ENCODE results near the gene MRPL37. TPM values are rescaled to one million over a fixed set of nuclear protein-coding genes. Genes with fewer than 3 reads are reported as not detected.

Gene MRPL37
- total RNA-seq, 3 donors from 2014 or later: 172 to 194 (median 185) TPM

GRCh38 chr1:54220004-54220811 lies 20.2 kb downstream of the MRPL37 start:
- H3K9me3 Mint-ChIP-seq: no peaks in the 10 kb centered on the region
- no peak overlapping the region for H3K4me3 Mint-ChIP-seq
- H3K27me3 Mint-ChIP-seq (ENCODE audit: low read depth): no peaks in the 10 kb centered on the region
- H3K36me3 Mint-ChIP-seq (ENCODE audit: insufficient read depth): peaks cover 40% of the 10 kb centered on the region
- H3K4me1 Mint-ChIP-seq (ENCODE audit: low read depth): no peaks in the 10 kb centered on the region
- ATAC-seq (no peak), DNase-seq (no peak)

GRCh38 chr1:54221113-54221834 lies 21.3 kb downstream of the MRPL37 start:
- peaks cover 31% of the 10 kb centered on the region for H3K36me3 Mint-ChIP-seq (ENCODE audit: insufficient read depth)
- no peak for ATAC-seq
- H3K4me1 Mint-ChIP-seq (ENCODE audit: low read depth): no peaks in the 10 kb centered on the region
- no peak overlapping the region for H3K4me3 Mint-ChIP-seq
- H3K27me3 Mint-ChIP-seq (ENCODE audit: low read depth): no peaks in the 10 kb centered on the region
- DNase-seq: no peak
- H3K9me3 Mint-ChIP-seq: no peaks in the 10 kb centered on the region

GRCh38 chr1:54221867-54222484 lies 22.0 kb downstream of the MRPL37 start:
- Mint-ChIP-seq H3K36me3 (ENCODE audit: insufficient read depth) (peaks cover 25% of the 10 kb centered on the region), H3K27me3 (ENCODE audit: low read depth) (no peaks in the 10 kb centered on the region), H3K4me3 (no peak overlapping the region), H3K4me1 (ENCODE audit: low read depth) (no peaks in the 10 kb centered on the region), H3K9me3 (no peaks in the 10 kb centered on the region)
- ATAC-seq: peak in 1 of 2 donors; percentile 11
- DNase-seq: no peak

- H3K4me1 Mint-ChIP-seq (ENCODE audit: low read depth): no peaks in the 10 kb centered on the region
- DNase-seq: no peak
- no peak overlapping the region for H3K4me3 Mint-ChIP-seq
- H3K36me3 Mint-ChIP-seq (ENCODE audit: insufficient read depth): peaks cover 21% of the 10 kb centered on the region
- no peak for ATAC-seq
- no peaks in the 10 kb centered on the region for H3K27me3 Mint-ChIP-seq (ENCODE audit: low read depth)
- no peaks in the 10 kb centered on the region for H3K9me3 Mint-ChIP-seq
Observed at GRCh38 chr1:54222711-54223110, 22.7 kb downstream of the MRPL37 start.

GRCh38 chr1:54223441-54224202 lies 23.7 kb downstream of the MRPL37 start:
- Mint-ChIP-seq H3K27me3 (ENCODE audit: low read depth) (no peaks in the 10 kb centered on the region), H3K36me3 (ENCODE audit: insufficient read depth) (peaks cover 14% of the 10 kb centered on the region)
- no peak for DNase-seq

GRCh38 chr1:54224233-54224632 lies 24.3 kb downstream of the MRPL37 start:
- peaks cover 9% of the 10 kb centered on the region for H3K36me3 Mint-ChIP-seq (ENCODE audit: insufficient read depth)
- H3K9me3 Mint-ChIP-seq: no peaks in the 10 kb centered on the region
- no peak overlapping the region for H3K4me3 Mint-ChIP-seq
- peaks cover 4% of the 10 kb centered on the region for H3K4me1 Mint-ChIP-seq (ENCODE audit: low read depth)
- no peaks in the 10 kb centered on the region for H3K27me3 Mint-ChIP-seq (ENCODE audit: low read depth)
- DNase-seq (no peak), ATAC-seq (no peak)

More at GRCh38 chr1:54223441-54224202, 23.7 kb downstream of the MRPL37 start:
- no peak for ATAC-seq
- Mint-ChIP-seq H3K4me1 (ENCODE audit: low read depth) (peaks cover 2% of the 10 kb centered on the region), H3K9me3 (no peaks in the 10 kb centered on the region), H3K4me3 (no peak overlapping the region)

- no peak overlapping the region for H3K4me3 Mint-ChIP-seq
- DNase-seq (no peak), ATAC-seq (no peak)
- no peaks in the 10 kb centered on the region for H3K27me3 Mint-ChIP-seq (ENCODE audit: low read depth)
- H3K9me3 Mint-ChIP-seq: no peaks in the 10 kb centered on the region
- H3K36me3 Mint-ChIP-seq (ENCODE audit: insufficient read depth): peaks cover 2% of the 10 kb centered on the region
- H3K4me1 Mint-ChIP-seq (ENCODE audit: low read depth): peaks cover 12% of the 10 kb centered on the region
Observed at GRCh38 chr1:54225378-54225777, 25.4 kb downstream of the MRPL37 start.

- ATAC-seq: no peak
- no peaks in the 10 kb centered on the region for H3K9me3 Mint-ChIP-seq
- no peak for DNase-seq
Observed at GRCh38 chr1:54225986-54226559, 26.1 kb downstream of the MRPL37 start.

GRCh38 chr1:54227091-54227602 lies 27.2 kb downstream of the MRPL37 start:
- ATAC-seq: no peak
- H3K9me3 Mint-ChIP-seq: no peaks in the 10 kb centered on the region
- H3K27me3 Mint-ChIP-seq (ENCODE audit: low read depth): no peaks in the 10 kb centered on the region
- H3K4me3 Mint-ChIP-seq: no peak overlapping the region
- H3K36me3 Mint-ChIP-seq (ENCODE audit: insufficient read depth): peaks cover 2% of the 10 kb centered on the region
- peaks cover 23% of the 10 kb centered on the region for H3K4me1 Mint-ChIP-seq (ENCODE audit: low read depth)
- DNase-seq: no peak

More at GRCh38 chr1:54225986-54226559, 26.1 kb downstream of the MRPL37 start:
- H3K4me3 Mint-ChIP-seq: no peak overlapping the region
- H3K27me3 Mint-ChIP-seq (ENCODE audit: low read depth): no peaks in the 10 kb centered on the region
- H3K4me1 Mint-ChIP-seq (ENCODE audit: low read depth): peaks cover 19% of the 10 kb centered on the region
- H3K36me3 Mint-ChIP-seq (ENCODE audit: insufficient read depth): peaks cover 2% of the 10 kb centered on the region

- ATAC-seq: no peak
- Mint-ChIP-seq H3K36me3 (ENCODE audit: insufficient read depth) (peaks cover 2% of the 10 kb centered on the region), H3K9me3 (no peaks in the 10 kb centered on the region), H3K4me1 (ENCODE audit: low read depth) (peaks cover 23% of the 10 kb centered on the region), H3K27me3 (ENCODE audit: low read depth) (no peaks in the 10 kb centered on the region), H3K4me3 (no peak overlapping the region)
- no peak for DNase-seq
Observed at GRCh38 chr1:54227891-54228310, 27.9 kb downstream of the MRPL37 start.

GRCh38 chr1:54228638-54229079 lies 28.7 kb downstream of the MRPL37 start:
- H3K36me3 Mint-ChIP-seq (ENCODE audit: insufficient read depth): peaks cover 2% of the 10 kb centered on the region
- DNase-seq: no peak
- ATAC-seq: no peak
- H3K4me3 Mint-ChIP-seq: no peak overlapping the region
- H3K27me3 Mint-ChIP-seq (ENCODE audit: low read depth): no peaks in the 10 kb centered on the region
- H3K4me1 Mint-ChIP-seq (ENCODE audit: low read depth): peaks cover 23% of the 10 kb centered on the region
- no peaks in the 10 kb centered on the region for H3K9me3 Mint-ChIP-seq

GRCh38 chr1:54229281-54229891 lies 29.4 kb downstream of the MRPL37 start:
- DNase-seq (no peak), ATAC-seq (peak; percentile 19 to 59)
- Mint-ChIP-seq H3K36me3 (ENCODE audit: insufficient read depth) (peaks cover 2% of the 10 kb centered on the region), H3K4me3 (no peak overlapping the region), H3K27me3 (ENCODE audit: low read depth) (no peaks in the 10 kb centered on the region), H3K9me3 (no peaks in the 10 kb centered on the region), H3K4me1 (ENCODE audit: low read depth) (peaks cover 23% of the 10 kb centered on the region)
